GM12878 (cell line): ENCODE results near the gene BSND. TPM values are rescaled to one million over a fixed set of nuclear protein-coding genes. Genes with fewer than 3 reads are reported as not detected.

ENCODE experiments used
- ATAC-seq: fragments of 200-7000 bp; cut with Tn5 transposase; 3 replicates; pipeline ENCODE4 v1.9.1; 2020; ENCODE audit warnings: mild to moderate bottlenecking, moderate library complexity
- BruUV-seq: library from RNA; stranded (reverse); fragments of 400-500 nt; replicated peaks from 2 replicates; lab custom pipeline; 2021; lab: Mats Ljungman, UMichigan
- CTCF ChIA-PET: fragments of 300-600 bp; sonication (Branson Sonifier 250); formaldehyde crosslinking; extraction: SDS; loops from one replicate; lab custom pipeline; 2021; ENCODE audit warnings: inconsistent platforms; lab: Yijun Ruan, JAX
- POLR2A ChIA-PET: fragments of 350-600 bp; formaldehyde crosslinking; extraction: SDS; loops from one replicate; lab custom pipeline; 2021; ENCODE audit warnings: inconsistent platforms; lab: Charles Lee
- RAD21 ChIA-PET: fragments of 300-600 bp; sonication (Branson Sonifier 250); formaldehyde crosslinking; loops from one replicate; lab custom pipeline; 2023; ENCODE audit warnings: antibody characterized with exemption; ENCODE audit not compliant: unreplicated experiment; lab: Charles Lee
- SMC1A ChIA-PET: fragments of 300-600 bp; sonication (Branson Sonifier 250); formaldehyde crosslinking; loops from one replicate; lab custom pipeline; 2023; ENCODE audit not compliant: unreplicated experiment, uncharacterized antibody; lab: Charles Lee
- DNase-seq: peaks from one replicate; pipeline ENCODE4 v3.0.0-alpha.2; 2011; ENCODE audit warnings: low read depth, low spot score
- FAIRE-seq: peaks from 3 replicates; lab custom pipeline; 2011; peaks lifted over from hg19 to GRCh38; lab: Jason Lieb, UNC
- H2AFZ ChIP-seq: 2 replicates; pipeline ENCODE4 v1.6.0; 2011; ENCODE audit warnings: low read depth, low read length, control low read depth; ENCODE audit not compliant: control insufficient read depth
- H3K27ac ChIP-seq: 2 replicates; pipeline ENCODE4 v1.5.1; 2011; ENCODE audit warnings: control low read depth; ENCODE audit not compliant: control insufficient read depth, insufficient read depth
- H3K27me3 ChIP-seq, 2 experiments: replicated peaks in 1 of 2; 2 replicates each; pipeline versions ENCODE4 v1.6.0 to v1.6.1; 2011; ENCODE audit warnings: low read length in 1 of 2; ENCODE audit not compliant: control insufficient read depth in 2 of 2, insufficient read depth in 2 of 2
- H3K36me3 ChIP-seq, 2 experiments: 2 replicates each; pipeline ENCODE4 v1.5.1; 2011; ENCODE audit warnings: low read length in 1 of 2; ENCODE audit not compliant: control insufficient read depth in 2 of 2, insufficient read depth in 2 of 2
- H3K4me1 ChIP-seq: 2 replicates; pipeline ENCODE4 v1.6.1; 2011; ENCODE audit warnings: mild to moderate bottlenecking, low read length, moderate library complexity, mixed read lengths; ENCODE audit not compliant: control insufficient read depth, insufficient read depth
- H3K4me2 ChIP-seq: 2 replicates; pipeline ENCODE4 v1.6.0; 2011; ENCODE audit warnings: control low read depth; ENCODE audit not compliant: control insufficient read depth, insufficient read depth
- H3K4me3 ChIP-seq: fragments of 200-600 bp; sonication (generic); 2 replicates; pipeline ENCODE4 v1.5.1; 2016
- H3K79me2 ChIP-seq: 2 replicates; pipeline ENCODE4 v1.6.0; 2011; ENCODE audit warnings: low read length; ENCODE audit not compliant: control insufficient read depth, insufficient read depth
- H3K9ac ChIP-seq: 2 replicates; pipeline ENCODE4 v1.8.0; 2011; ENCODE audit warnings: low read length, control low read depth, mixed read lengths; ENCODE audit not compliant: control insufficient read depth, insufficient read depth
- H3K9me3 ChIP-seq: replicated peaks from 3 replicates; pipeline ENCODE4 v1.5.1; 2011; ENCODE audit warnings: mild to moderate bottlenecking, low read length; ENCODE audit not compliant: control insufficient read depth, insufficient read depth
- H4K20me1 ChIP-seq: 2 replicates; pipeline ENCODE4 v1.6.0; 2011; ENCODE audit not compliant: control insufficient read depth, insufficient read depth
- BRCA1 ChIP-seq: IDR thresholded peaks from 2 replicates; pipeline ENCODE4 v1.6.1; 2011; ENCODE audit warnings: low read depth, low read length, improper control_type of control experiment
- CEBPB ChIP-seq, 2 experiments: fragments of 150-350 bp in 1 of 2; IDR thresholded peaks; 2 replicates each; pipeline ENCODE4 v1.6.1; 2012 to 2014; ENCODE audit warnings: low read depth in 2 of 2, low read length in 2 of 2, borderline replicate concordance in 1 of 2, inconsistent platforms in 1 of 2
- CHD2 ChIP-seq: IDR thresholded peaks from 2 replicates; pipeline ENCODE4 v1.6.1; 2011; ENCODE audit warnings: low read depth, low read length, improper control_type of control experiment, borderline replicate concordance
- DPF2 ChIP-seq: fragments of 450-650 bp; IDR thresholded peaks from 2 replicates; pipeline ENCODE4 v1.6.1; 2017; ENCODE audit warnings: mild to moderate bottlenecking
- KAT2A ChIP-seq: conservative IDR thresholded peaks from 2 replicates; pipeline ENCODE4 v1.6.1; 2011; ENCODE audit warnings: low read depth, low read length; ENCODE audit not compliant: control insufficient read depth
- MTA2 ChIP-seq: fragments of 450-650 bp; IDR thresholded peaks from 2 replicates; pipeline ENCODE4 v1.6.1; 2016; ENCODE audit warnings: low read depth, mild to moderate bottlenecking, moderate library complexity
- MXI1 ChIP-seq: fragments of 150-350 bp; IDR thresholded peaks from 2 replicates; pipeline ENCODE4 v1.6.1; 2011; ENCODE audit warnings: low read depth, mild to moderate bottlenecking, inconsistent platforms, low read length, improper control_type of control experiment
- NFYB ChIP-seq: IDR thresholded peaks from 2 replicates; pipeline ENCODE4 v1.6.1; 2011; ENCODE audit warnings: low read depth, mild to moderate bottlenecking, low read length, improper control_type of control experiment, moderate library complexity; ENCODE audit not compliant: insufficient read depth
- PRDM15 ChIP-seq: fragments of 450-650 bp; formaldehyde crosslinking; IDR thresholded peaks from 2 replicates; pipeline ENCODE4 v1.4.0; 2020; ENCODE audit warnings: mild to moderate bottlenecking, moderate library complexity
- RBBP5 ChIP-seq: fragments of 200-600 bp; sonication (generic); conservative IDR thresholded peaks from 2 replicates; pipeline ENCODE4 v1.6.1; 2016
- SMARCA5 ChIP-seq: fragments of 450-650 bp; IDR thresholded peaks from 2 replicates; pipeline ENCODE4 v1.6.1; 2017; ENCODE audit warnings: mild to moderate bottlenecking
- STAT1 ChIP-seq: fragments of 450-650 bp; conservative IDR thresholded peaks from 2 replicates; pipeline ENCODE4 v1.6.1; 2014; ENCODE audit warnings: antibody characterized with exemption, mild to moderate bottlenecking
- TCF7 ChIP-seq: IDR thresholded peaks from 2 replicates; pipeline ENCODE4 v1.6.1; 2014; ENCODE audit warnings: antibody characterized with exemption, borderline replicate concordance
- ZBED1 ChIP-seq: IDR thresholded peaks from 2 replicates; pipeline ENCODE4 v1.6.1; 2016; ENCODE audit warnings: borderline replicate concordance
- WGBS: methylation state at CpG from one replicate; pipeline ENCODE4 v1.1.6; 2016; ENCODE audit warnings: low lambda C conversion rate; ENCODE audit not compliant: insufficient replicate concordance, insufficient coverage; ENCODE audit errors: missing lambda C conversion rate; 5-methylcytosine and 5-hydroxymethylcytosine counted together
- in situ Hi-C: fragments of 300-500 bp; cut with MboI; formaldehyde crosslinking; loops from 9 replicates; pipeline ENCODE4 v1.14.3; 2018; ENCODE audit warnings: mixed read lengths
- intact Hi-C: fragments of 100-400 bp; cut with micrococcal nuclease; formaldehyde crosslinking; loops from one replicate; pipeline ENCODE4 v1.14.2; 2022; ENCODE audit not compliant: unreplicated experiment
- polyA plus RNA-seq, 11 experiments: library from polyadenylated mRNA; depleted of rRNA in 4 of 11; unstranded in 6 of 11; stranded (reverse) in 5 of 11; fragments of >200 nt; fragmentation: Nextera tagmentation in 4 of 11; fragmentation: Illumina TruSeq in 1 of 11; extraction: Ambion mirVana in 4 of 11; extraction: Trizol in 1 of 11; gene quantifications; 1 replicate in 1 of 11; 2 replicates in 10 of 11; pipeline versions ENCODE4 v1.2.1 to v1.2.3, GENCODE V29; 2011 to 2016; ENCODE audit warnings: inconsistent platforms in 2 of 11, missing spikeins in 2 of 11, low read depth in 1 of 11
- total RNA-seq, 4 experiments: library from RNA; depleted of rRNA in 3 of 4; stranded (reverse); fragments of >200 nt in 3 of 4; fragmentation: Illumina TruSeq in 1 of 4; extraction: Trizol in 1 of 4; gene quantifications; 2 replicates each; pipeline versions ENCODE4 v1.2.1 to v1.2.3, GENCODE V29; 2013 to 2021
- TF ChIP-seq, protein P1 (sequence below): fragments of 450-650 bp; IDR thresholded peaks from 2 replicates; pipeline ENCODE4 v1.6.1; 2017; ENCODE audit warnings: borderline replicate concordance

The BSND gene
- total and polyA plus RNA-seq, 10 of the 15 experiments (the other 5 are each of a cell fraction or from before 2014, with no cell fraction given), result not detected

DNA sequence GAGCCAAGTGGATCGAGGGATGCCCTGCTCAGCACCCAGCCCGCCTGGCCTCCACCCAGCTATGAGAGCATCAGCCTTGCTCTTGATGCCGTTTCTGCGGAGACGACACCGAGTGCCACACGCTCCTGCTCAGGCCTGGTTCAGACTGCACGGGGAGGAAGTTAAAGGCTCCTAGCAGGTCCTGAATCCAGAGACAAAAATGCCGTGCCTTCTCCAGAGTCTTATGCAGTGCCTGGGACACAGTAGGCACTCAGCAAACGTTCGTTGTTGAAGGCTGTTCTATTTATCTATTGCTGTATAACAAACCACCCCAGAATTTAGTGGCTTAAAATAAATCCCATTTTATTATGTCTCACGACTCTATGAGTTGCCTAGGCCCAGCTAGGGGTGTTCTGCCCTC is 6.8 kb upstream of the BSND start (continued):
- TF ChIP-seq RBBP5, result no peak
- TF ChIP-seq MXI1, result no peak
- TF ChIP-seq CHD2, result no peak
- TF ChIP-seq CEBPB (IDR thresholded peaks at IDR 0.05; ENCODE audit: borderline replicate concordance in 1 of 2, low read depth in 2 of 2, low read length in 2 of 2), result no peak
- TF ChIP-seq, all 136 proteins: peak for 0

DNA sequence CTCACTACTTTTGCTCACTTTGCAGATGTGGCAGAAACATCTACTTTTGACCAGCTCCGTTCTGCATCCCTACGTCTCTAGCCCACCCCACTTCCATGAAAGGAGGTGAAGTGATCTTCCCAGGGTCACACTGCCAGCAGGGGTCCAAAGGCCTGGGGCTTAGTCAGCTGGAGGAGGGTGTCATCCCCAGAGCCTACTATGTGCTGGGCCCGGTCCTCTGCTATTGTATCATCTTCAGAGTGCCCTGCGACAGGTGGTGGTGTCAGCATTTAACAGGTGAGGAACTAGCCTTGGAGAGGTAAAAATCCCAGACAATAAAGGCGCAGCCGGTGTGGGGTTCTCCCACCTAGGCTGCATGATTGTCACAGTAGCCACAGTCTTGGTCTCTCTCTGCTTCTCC is 5.6 kb upstream of the BSND start:
- POLR2A ChIA-PET, result no interaction called here
- no peak overlapping the region for H3K4me2 ChIP-seq
- H2AFZ ChIP-seq, result no peak overlapping the region
- H3K27ac ChIP-seq, result no peak overlapping the region
- FAIRE-seq (no peak), DNase-seq (no peak), ATAC-seq (no peak)
- no peak overlapping the region for H3K4me3 ChIP-seq
- intact Hi-C loops (no loop called here), in situ Hi-C loops (no loop called here)
- no peaks in the 10 kb centered on the region for H3K79me2 ChIP-seq
- no peaks in the 10 kb centered on the region for H3K36me3 ChIP-seq
- CTCF ChIA-PET, result interaction anchor here (19.5 kb wide), 1 partner anchor 45 kb away, joined by 436 read pairs; no protein-coding TSS in a partner anchor
- RAD21 ChIA-PET, result interaction anchor here (0.9 to 1.4 kb wide), 3 partner anchors 42 to 47 kb away, joined by 3 to 6 read pairs (median 3); no protein-coding TSS in a partner anchor
- H3K9ac ChIP-seq, result no peak overlapping the region
- no peaks in the 10 kb centered on the region for H3K9me3 ChIP-seq
- no TSS peak for BruUV-seq
- no peak for TF ChIP-seq CEBPB (IDR thresholded peaks at IDR 0.05; ENCODE audit: borderline replicate concordance in 1 of 2, low read depth in 2 of 2, low read length in 2 of 2)
- TF ChIP-seq KAT2A, result no peak
- TF ChIP-seq TCF7, result no peak
- no peak for TF ChIP-seq MTA2
- no peak for TF ChIP-seq DPF2
- no peak for TF ChIP-seq STAT1
- no peak for TF ChIP-seq SMARCA5
- TF ChIP-seq, protein P1, sequence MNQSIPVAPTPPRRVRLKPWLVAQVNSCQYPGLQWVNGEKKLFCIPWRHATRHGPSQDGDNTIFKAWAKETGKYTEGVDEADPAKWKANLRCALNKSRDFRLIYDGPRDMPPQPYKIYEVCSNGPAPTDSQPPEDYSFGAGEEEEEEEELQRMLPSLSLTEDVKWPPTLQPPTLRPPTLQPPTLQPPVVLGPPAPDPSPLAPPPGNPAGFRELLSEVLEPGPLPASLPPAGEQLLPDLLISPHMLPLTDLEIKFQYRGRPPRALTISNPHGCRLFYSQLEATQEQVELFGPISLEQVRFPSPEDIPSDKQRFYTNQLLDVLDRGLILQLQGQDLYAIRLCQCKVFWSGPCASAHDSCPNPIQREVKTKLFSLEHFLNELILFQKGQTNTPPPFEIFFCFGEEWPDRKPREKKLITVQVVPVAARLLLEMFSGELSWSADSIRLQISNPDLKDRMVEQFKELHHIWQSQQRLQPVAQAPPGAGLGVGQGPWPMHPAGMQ, result no peak
- no peak for TF ChIP-seq PRDM15 (CRISPR knock-in tag)
- TF ChIP-seq BRCA1, result no peak
- TF ChIP-seq NFYB, result no peak
- no peak for TF ChIP-seq ZBED1
- no peaks in the 10 kb centered on the region; the same call in 1 of the 2 replicates for H4K20me1 ChIP-seq
- SMC1A ChIA-PET, result interaction anchor here (1.0 to 2.7 kb wide), 5 partner anchors 27 to 48 kb away, joined by 3 to 12 read pairs (median 3); no protein-coding TSS in a partner anchor
- WGBS, result 72% methylated on average over 6 of the region's 6 CpGs
- peaks cover 3% of the 10 kb centered on the region; the same call in 1 of the 2 replicates for H3K4me1 ChIP-seq
- H3K27me3 ChIP-seq, result peaks cover 2% of the 10 kb centered on the region in 2 experiments
